HG03108 (cell line): Measurements from ENCODE around the gene ANKRD44.

Experiments
- ATAC-seq: cut with Tn5 transposase; IDR thresholded peaks from one replicate; pipeline ENCODE4 v1.9.1; 2021; ENCODE audit warnings: moderate library complexity; ENCODE audit not compliant: unreplicated experiment

ANKRD44 gene

DNA sequence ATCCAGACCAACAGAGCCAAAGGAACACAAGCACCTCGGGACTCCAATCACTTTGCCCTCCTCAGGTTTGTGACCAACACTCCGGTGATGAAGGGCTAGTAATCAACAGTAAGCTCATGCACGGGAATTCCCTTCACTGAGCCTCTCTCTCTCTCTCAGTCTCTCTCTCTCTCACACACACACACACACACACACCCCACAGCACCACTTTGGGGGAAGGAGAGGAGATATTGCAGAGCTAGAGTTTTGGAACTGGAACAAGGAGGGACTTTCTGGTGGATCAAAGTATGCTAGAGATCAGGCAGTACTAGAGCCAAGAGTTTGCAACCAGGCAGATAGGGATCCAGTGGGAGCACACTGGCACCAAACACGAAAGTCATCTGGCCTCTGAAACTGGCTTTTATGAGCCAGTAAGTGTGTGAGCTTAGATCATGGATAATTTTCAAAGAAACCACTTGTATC is 98.7 kb downstream of the ANKRD44 start:
- no peak for ATAC-seq

DNA sequence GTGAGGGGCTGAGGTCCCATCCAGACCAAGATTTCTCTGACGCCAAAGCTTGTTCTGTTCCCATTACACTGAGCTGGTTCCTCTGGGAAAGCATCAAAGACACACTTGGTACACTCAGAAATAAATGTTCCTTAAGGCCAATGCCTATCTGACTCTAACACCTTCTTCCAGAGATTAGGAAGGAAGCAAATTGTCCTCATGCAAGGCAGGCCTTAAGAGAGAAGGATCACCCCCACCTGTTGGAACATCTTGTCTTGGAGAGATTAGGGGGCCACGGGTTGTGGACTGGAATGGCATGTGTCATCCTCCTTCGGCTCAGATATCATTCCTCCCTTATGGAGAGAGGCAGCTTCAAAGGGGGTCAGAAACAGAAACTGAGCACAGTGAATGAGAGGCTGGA is 100.2 kb downstream of the ANKRD44 start:
- ATAC-seq: no peak

DNA sequence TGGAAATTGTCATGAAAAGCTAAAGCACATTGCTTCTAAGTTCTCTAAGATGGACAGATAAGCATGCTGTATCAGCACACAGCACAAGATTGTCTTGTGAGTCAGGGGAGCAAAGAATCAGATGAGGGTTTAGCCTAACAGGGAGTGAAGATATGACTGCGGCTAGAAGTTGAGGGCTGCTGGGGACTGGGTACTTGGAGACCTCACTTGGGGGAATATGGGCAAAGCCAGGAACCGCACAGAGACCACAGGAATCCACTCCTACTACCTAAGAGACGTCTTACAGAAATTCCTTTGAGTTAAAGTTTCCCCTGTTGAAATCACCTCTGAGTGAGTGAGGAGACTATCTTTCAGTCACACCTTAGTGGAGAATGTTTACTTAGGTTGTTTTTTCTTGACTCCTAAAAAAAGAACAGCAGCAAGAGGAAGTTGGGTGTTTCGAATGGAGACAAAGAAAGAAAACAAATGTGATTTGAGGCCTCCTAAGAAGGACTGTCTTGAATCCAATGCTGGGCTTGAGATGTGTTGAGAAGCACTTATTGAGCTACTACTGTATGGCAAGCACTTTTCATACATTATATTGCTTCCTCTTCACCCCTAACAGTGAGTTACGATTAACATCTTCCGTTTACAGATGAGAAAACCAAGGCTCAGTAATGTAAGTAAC is 100.7 kb downstream of the ANKRD44 start:
- peak; percentile 37 for ATAC-seq

DNA sequence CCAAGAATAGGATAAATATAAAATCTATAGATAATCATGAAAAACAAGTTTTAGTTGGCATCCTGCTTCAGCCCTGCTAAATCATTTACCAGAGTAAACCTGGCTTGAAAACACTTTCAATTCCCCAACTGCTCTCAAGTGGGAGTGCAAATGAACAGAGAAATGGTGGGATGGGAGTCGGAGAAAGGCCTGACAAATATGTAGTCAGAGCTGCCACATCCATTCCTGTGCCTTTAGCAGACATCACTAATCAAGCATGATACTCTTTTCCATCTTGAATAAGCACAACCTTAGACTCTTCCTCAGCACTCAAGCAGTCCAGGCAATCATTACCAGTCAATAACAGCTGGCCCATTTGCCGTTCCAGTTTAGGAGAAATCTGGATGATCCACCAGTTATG is 101.3 kb downstream of the ANKRD44 start:
- ATAC-seq: no peak

DNA sequence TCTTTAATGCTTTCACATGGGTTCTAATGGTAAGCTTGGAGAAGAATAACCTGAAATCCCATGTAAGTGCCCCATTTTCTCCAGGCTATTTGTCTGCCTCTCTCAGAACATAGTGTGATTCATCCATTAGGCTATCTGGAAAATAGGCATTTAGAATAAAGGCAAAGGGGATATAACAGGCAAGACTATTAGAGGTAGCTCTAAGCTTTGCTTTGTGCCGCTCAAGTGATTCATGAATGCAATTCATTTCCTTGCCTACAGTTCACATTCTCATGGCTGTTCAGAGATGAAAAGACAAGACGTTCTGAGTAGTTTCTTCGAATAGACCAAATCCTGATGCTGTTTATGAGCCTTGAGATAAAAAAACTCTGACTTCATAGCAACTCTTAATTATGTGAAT is 101.7 kb downstream of the ANKRD44 start:
- no peak for ATAC-seq

DNA sequence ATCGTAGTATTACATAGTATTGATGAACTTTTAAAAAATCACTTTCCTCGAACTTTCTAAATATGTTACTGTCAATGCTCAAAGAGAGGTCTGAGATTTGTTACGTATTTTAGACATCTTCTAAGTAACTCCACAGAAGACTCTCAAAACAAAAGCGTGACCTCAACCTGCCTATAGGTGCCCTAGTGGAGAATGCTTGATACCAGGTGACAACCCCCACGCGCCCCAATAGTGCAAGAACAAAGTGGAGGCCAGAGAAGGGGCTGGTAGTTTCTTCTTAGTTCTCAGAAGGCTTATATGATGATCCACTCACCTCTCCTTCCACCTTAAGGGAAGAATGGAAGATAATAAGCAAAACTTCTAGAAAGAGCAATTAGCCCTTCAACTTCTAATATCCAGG is 102.6 kb downstream of the ANKRD44 start:
- no peak for ATAC-seq

DNA sequence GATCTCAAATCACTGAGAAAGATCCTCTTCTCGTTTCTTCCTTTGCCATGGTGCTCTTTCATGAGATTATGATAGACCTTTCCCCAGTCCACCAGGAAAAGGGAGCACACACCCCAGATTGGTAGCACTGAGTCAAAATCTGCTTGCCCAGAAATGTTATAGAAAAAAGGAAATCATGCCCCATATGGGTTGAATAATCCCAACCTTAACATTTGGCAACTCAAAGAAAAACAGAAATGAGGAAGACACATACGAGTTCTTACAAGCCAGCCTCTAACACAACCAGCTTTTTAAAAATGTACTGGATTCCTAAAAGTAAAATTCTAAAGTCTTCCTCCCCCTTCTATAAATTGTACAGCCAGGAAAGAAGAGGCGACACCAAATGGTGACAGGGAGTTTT is 103.0 kb downstream of the ANKRD44 start:
- no peak for ATAC-seq

DNA sequence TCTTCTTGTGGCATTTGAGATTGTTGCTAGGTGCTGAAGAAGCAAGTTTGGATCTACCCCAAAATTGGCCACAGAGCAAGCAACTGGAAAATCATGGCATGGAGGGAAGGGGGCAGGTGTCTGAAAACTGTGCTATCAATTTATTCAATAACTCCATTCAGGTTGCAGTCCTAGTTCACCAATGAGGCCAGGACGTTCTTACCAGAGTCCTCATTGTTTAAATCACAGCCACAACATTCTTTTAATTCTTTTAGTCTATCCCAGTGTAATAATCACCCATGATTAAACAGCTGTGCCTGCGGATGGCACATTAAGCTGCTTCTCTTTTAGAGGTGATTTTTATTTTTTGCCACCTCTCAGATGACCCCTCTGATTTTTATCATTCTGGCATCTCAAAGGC is 103.5 kb downstream of the ANKRD44 start:
- ATAC-seq: no peak

DNA sequence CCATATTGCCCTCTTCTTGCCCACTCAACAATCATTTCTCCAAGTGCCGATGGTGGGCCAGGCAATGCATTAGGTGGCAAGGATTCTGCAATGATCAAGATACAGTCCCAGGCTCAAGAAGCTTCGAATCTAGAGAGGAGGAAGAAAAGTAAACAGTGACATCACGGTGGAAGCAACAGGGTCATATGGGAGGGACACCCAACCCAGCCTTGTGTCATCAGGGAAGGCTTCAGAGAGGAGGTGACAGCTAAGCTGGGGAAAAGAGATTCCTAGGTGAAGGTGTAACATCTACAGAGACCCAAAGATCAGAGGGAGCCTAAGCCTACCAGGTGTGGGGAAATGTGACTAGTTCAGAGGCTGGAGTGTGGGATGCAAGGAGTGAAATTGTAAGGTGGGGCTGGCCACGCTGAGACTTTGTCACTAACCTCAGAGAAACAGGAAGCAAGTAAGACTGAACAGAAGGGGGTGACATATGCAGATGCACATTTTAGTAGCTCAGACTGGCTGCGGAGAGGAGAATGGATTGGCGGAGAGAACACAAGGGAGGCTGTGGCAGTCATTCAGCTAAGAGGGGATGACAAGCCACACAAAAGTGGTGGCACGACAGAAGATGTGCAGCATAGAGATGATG is 104.9 kb downstream of the ANKRD44 start:
- ATAC-seq: peak; percentile 45

DNA sequence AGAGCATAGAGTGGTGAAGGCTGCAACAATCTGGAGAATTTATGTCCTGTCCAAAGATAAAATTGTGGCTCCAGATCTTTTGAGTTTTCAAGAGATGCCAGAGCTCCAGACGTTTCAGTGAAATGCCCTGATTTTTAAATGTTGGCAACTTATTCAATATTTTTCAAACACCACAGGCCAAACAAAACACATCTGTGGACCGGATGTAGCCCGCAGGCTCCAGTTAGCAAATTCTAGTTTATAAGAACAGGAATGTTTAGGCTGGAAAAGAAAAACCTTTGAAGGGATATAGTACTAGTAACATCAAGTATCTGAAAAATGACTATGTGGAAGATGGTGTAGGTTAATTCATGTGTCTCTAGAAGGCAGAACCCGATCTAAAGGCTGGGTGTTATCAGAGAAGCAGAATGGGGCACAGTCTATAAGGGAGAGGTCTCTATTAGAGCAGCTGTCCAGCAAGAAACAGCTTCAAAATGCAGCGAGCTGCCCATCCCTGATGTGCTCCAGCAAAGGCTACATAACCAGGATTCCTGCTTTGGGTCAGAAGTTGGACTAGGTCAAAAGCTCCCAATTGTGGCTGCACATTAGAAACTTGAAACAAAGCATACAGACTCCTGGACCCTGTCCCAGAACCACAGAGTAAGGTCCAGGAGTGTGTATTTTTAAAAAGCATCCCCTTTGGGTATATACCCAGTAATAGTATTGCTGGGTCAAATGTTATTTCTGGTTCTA is 105.9 kb downstream of the ANKRD44 start:
- ATAC-seq: no peak

DNA sequence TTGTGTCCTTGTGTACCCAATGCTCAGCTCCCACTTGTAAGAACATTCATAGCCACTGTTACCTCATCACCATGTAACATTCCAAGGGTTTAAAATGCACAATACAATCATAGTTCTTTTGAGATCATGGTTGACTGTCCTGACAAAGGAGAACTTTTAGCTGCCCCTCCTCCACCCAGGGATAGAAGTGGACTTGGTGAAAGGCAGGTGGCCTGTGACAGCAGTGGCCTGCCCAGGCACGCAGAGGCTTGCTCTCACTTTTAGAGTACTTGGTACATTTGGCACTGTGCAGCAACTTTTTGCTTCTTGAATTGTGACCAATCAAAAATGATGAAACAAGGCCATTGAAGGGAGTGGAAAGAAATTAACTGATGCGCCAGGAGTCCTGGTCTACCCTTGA is 108.7 kb downstream of the ANKRD44 start:
- ATAC-seq: no peak

DNA sequence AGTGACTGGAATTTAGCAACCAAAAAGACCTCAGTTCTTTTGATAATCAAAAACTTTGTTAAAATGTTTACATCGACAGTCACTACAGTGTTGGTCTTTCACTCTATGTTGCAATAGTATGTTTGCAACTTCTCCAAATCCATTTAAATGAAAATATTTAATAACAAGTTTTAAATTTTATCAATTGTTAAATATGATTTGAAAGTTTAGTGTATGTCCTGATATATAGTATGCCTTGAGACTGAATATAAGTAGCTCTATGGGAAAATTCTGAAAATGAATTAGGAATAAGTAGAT is 109.9 kb downstream of the ANKRD44 start:
- no peak for ATAC-seq

DNA sequence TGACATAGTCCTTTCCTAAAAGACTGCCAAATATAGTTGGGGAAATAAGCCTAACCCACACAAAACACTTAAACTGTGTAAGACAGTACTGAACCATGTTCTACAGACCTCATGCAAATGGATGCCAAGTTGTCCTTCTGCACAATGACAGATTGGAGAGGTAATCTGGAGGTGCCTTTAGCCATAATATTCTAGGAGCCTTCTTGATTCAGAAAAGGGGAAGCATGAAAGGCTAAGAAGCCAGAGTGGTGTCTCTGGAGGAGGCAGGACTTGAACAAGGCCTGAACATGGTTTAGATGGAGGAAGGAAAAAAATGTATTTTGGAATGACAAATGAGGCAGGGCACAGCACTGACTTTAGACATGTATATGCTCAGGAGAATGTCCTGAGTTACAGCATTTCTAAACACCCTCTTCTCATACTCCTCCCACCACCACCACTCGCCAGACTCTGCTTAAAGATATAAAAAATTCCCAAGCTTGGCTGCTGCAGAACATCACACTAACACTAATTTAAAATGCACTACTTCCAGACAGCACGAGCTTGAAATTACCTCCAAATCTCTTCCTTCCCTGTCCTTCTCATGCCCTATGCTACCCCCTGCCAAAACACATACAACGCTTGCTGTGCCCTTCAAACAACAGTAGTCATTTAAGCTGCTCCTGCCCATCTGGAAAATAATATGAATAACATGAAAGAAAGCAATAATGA is 110.4 kb downstream of the ANKRD44 start:
- ATAC-seq: no peak

DNA sequence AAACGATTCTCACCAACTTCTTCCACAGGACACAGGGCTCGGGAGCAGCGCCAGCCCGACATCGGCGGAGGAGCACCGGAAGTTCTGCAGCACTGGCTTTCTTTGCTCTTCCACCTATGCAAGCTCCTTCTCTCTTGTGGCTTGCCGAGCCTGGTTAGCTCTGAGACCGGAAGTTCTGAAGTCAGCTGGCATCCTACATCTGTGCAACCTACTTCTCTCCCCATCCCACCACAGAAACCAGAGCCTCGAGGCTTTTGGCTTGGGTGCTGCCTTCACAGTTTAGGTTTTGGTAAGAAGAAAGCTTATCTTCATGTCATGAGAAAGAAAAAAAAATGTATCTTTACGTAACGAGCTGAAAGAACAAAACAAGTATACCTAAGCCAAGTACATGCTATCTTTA is 111.7 kb downstream of the ANKRD44 start:
- peak; percentile 95 for ATAC-seq

DNA sequence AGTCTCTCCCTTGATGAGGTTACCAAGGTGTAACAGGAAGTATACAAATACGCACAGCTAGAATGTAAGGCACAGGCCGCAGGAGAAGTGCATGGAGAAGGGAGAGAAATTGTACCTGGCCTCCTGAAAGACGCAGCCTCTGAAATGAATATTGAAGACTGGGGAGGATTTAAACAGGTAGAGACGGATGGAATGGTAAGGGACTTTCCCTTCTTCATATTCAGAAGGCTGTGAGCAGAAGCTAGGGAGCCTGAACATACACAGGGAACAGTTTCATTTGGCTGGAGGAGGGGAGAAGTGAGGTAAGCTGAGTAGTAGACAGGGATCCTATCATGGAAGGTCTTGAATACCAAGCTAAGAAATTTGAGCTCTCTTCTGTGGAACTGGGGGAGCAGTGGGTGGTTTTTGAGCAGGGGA is 112.7 kb downstream of the ANKRD44 start:
- ATAC-seq: no peak

DNA sequence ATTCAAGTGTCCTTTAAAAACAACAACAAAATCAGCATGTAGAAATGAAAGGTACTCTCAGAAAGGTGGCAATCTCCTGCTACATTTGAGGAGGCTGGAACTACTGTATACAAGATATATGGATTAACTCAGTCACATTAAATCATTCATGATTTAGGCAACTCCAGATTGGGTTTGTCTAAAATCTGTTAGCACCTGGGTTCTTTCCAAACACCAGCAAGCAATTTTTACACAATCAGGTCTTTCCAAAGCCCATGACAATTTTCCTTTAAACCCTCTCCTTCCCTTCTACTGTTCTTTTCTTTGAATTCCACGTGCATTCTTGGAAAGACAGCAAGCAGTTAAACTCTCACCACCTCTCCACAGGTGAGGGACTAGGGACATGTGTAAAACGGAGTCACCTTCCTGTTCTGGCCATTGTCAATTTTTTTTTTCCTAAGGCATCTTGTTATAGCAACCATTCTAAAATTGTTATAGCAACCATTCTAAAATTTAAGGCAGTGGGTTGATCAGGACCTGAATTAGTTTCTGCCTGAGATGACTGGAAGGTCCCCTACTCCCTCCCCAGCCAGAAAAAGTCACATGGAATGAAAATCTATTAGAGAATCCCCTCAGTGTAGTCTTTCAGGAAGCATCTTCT is 113.9 kb downstream of the ANKRD44 start:
- ATAC-seq: no peak

DNA sequence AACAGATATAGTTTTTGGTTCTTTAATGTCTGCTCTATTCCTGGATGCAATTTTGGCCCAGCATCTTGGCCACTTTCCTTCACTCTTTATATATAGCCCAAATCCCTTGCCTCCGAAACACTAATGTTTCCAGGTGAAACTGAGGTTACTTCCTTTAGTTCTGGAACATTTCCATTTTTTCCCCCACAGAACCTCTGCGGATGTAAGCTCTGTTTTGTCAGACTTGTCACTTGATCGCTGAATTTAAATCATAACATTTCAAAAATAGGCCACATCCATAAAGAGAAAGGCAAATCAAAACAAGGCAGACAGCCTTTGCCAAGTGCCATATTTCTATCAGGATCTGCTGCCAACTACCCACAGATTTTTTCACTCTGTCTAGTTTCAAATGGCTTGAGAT is 115.1 kb downstream of the ANKRD44 start:
- no peak for ATAC-seq

DNA sequence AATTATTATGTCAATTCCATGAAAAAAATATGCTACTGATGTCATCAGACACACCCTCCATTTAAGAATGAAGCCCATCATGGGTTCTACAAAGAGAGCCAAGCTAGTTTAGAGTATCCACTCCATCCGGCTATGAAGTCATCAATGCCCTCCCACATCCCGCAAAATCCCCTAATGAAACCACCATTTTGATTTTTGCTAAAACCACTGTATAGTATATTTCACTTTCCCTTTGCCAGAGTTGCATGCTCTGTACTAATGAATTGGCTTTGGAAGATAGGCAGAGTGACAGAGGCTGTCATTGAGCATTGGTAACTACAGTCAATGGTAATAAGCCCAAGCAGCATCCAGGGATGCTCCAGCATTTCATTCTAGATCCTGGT is 118.6 kb downstream of the ANKRD44 start:
- peak; percentile 60 for ATAC-seq

DNA sequence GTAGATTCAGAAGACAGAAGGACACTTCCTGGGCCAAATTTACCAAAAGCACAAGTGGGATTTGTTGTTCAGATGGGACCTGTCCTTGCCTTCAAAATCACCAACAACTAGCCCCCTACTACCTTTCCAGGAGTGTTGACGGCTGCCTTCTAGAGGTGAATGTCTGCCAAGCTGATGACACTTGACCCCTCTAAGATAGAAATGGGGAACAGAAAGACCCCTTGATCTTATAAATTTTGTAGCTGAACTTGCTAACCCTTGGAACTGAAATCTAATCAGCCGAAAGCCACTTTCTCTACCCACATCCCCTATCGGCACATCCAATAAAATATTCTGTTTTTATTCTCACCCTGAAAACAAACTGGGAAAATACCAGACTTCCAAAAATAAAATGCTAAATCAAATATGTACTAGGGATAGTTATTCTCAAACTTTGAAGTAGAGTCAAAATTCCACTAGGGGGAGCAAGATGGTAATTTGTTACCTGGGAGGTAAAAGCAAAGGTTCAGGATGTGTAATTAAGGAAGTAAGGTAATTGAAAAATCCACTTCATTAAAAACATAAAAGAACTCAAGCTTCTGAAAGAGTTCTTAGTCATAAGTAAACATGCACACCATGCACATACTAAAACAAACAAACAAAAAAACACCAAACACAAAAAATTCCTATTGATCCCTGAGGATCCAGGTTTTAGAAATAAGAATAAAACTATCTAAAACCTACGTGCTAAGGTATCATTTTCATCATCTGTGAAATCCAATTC is 119.2 kb downstream of the ANKRD44 start:
- no peak for ATAC-seq

DNA sequence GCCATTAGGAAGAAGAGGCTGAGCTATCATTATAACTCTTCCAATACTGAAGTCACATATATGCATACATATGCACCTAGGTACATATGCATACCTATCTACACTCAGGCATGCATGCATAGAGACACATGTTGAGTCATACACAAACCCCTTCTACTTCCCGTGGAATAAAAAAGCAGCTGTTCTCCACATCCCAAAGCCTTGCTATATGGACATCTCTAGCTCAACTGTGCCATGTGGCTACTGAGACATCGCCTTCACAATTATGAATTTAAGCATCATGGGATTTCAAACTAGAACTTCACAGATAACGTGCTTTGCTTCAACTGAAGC is 120.5 kb downstream of the ANKRD44 start:
- ATAC-seq: no peak
